GM18511 (cell line): Measurements from ENCODE around the gene NAA16.
A peak's percentile ranks its signal among the peaks of the same experiment; 100 is the strongest.
"Not testable (repeated sequence)": the region's sequence is repeated elsewhere in the genome, so short reads cannot be mapped to it uniquely, and the experiment has no call there.

Experiments
- ATAC-seq: cut with Tn5 transposase; IDR thresholded peaks from one replicate; pipeline ENCODE4 v1.9.1; 2021; ENCODE audit warnings: mild to moderate bottlenecking, moderate library complexity; ENCODE audit not compliant: unreplicated experiment

Gene NAA16

GRCh38 chr13:41310963-41311405, at the start of gene NAA16:
Gene NAA16, plus strand, starts transcription at chr13:41311267. Its CDS starts 262 bp downstream, at chr13:41311529.
- peak; percentile 71 for ATAC-seq

GRCh38 chr13:41263261-41263971, 47.7 kb upstream of the NAA16 start, which contains the start of gene MTRF1:
Gene MTRF1, minus strand, starts transcription at chr13:41263576. Its CDS starts 2,669 bp downstream, at chr13:41260907.
- peak; percentile 98 for ATAC-seq

GRCh38 chr13:41267106-41267505, 44.0 kb upstream of the NAA16 start:
- ATAC-seq: no peak

- no peak for ATAC-seq
These were observed 42.3 kb upstream of the NAA16 start for GRCh38 chr13:41268764-41269163.

GRCh38 chr13:41271456-41272285, 39.4 kb upstream of the NAA16 start:
- no peak for ATAC-seq

- ATAC-seq: no peak
These were observed 37.1 kb upstream of the NAA16 start for GRCh38 chr13:41273831-41274441.

- ATAC-seq: no peak
These were observed 36.2 kb upstream of the NAA16 start for GRCh38 chr13:41274881-41275280.

GRCh38 chr13:41276824-41277223, 34.2 kb upstream of the NAA16 start:
- ATAC-seq: no peak

GRCh38 chr13:41279156-41279555, 31.9 kb upstream of the NAA16 start:
- not testable (repeated sequence) for ATAC-seq

- no peak for ATAC-seq
These were observed 28.9 kb upstream of the NAA16 start for GRCh38 chr13:41282129-41282571.

GRCh38 chr13:41284512-41285288, 26.4 kb upstream of the NAA16 start:
- ATAC-seq: no peak

GRCh38 chr13:41286370-41286769, 24.7 kb upstream of the NAA16 start:
- ATAC-seq: no peak

- ATAC-seq: no peak
These were observed 21.6 kb upstream of the NAA16 start for GRCh38 chr13:41289463-41289881.

- ATAC-seq: no peak
These were observed 19.8 kb upstream of the NAA16 start for GRCh38 chr13:41291246-41291645.

- no peak for ATAC-seq
These were observed 17.8 kb upstream of the NAA16 start for GRCh38 chr13:41293272-41293671.

- no peak for ATAC-seq
These were observed 16.2 kb upstream of the NAA16 start for GRCh38 chr13:41294914-41295313.

- no peak for ATAC-seq
These were observed 15.1 kb upstream of the NAA16 start for GRCh38 chr13:41295973-41296372.

GRCh38 chr13:41296879-41297646, 14.0 kb upstream of the NAA16 start:
- no peak for ATAC-seq

- no peak for ATAC-seq
These were observed 11.6 kb upstream of the NAA16 start for GRCh38 chr13:41299316-41300094.
